KOPT-K1 (cell line): Measurements from ENCODE around the gene VSIG10.
"Not testable (repeated sequence)": the region's sequence is repeated elsewhere in the genome, so short reads cannot be mapped to it uniquely, and the experiment has no call there.

Source experiments
- H3K27ac ChIP-seq: fragments of 200-600 bp; sonication (generic); 2 replicates; pipeline ENCODE4 v1.5.1; 2016; ENCODE audit warnings: antibody characterized with exemption, mild to moderate bottlenecking, low read depth, low read length; ENCODE audit not compliant: poor library complexity, severe bottlenecking
- H3K36me3 ChIP-seq: fragments of 200-600 bp; sonication (generic); 2 replicates; pipeline ENCODE4 v1.5.1; 2017; ENCODE audit warnings: antibody characterized with exemption, mild to moderate bottlenecking, low read length, moderate library complexity; ENCODE audit not compliant: insufficient read depth
- H3K9me3 ChIP-seq: fragments of 200-600 bp; sonication (generic); 2 replicates; pipeline ENCODE4 v1.5.1; 2017; ENCODE audit warnings: antibody characterized with exemption, low read length, mild to moderate bottlenecking; ENCODE audit not compliant: insufficient read depth, poor library complexity, severe bottlenecking

The VSIG10 gene

DNA sequence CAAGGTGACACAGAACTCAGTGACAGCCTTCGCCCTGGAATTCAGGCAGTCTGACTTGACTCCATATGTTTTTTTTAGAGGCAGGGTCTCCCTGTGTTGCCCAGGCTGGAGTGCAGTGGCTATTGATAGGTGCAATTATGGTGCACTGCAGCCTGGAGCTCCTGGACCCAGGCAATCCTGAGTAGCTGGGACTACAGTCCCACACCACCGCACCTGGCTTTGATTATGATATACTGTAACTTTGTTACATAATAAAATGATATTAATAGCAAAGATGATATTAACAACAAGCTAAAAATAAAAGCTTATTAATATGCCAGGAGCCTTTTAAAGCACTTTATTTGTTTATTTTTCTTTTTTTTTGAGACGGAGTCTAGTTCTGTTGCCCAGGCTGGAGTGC lies 9.8 kb downstream of the VSIG10 start:
- no peaks in the 10 kb centered on the region for H3K36me3 ChIP-seq
- H3K9me3 ChIP-seq, result no peaks in the 10 kb centered on the region
- H3K27ac ChIP-seq, result no peak overlapping the region

DNA sequence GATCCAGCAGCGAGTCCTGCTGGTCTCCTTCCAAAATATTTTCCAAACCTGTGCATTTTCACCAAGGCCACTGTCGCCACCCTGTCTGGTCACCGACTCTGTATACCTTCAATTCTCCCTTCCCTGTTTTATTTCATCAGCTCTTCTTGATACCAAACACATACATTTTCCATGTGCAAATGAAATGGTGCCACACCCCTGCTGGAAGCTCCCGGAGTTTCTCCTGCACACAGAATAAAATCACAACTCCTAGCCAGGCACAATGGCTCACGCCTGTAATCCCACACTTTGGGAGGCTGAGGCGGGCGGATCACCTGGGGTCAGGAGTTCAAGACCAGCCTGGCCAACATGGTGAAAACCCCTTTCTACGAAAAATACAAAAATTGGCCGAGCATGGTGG lies 14.0 kb downstream of the VSIG10 start:
- H3K9me3 ChIP-seq, result no peaks in the 10 kb centered on the region
- H3K27ac ChIP-seq, result no peak overlapping the region
- no peaks in the 10 kb centered on the region for H3K36me3 ChIP-seq

- H3K9me3 ChIP-seq, result no peaks in the 10 kb centered on the region
- no peaks in the 10 kb centered on the region for H3K36me3 ChIP-seq
- no peak overlapping the region for H3K27ac ChIP-seq
Measured at GRCh38 chr12:118082161-118082560, 21.6 kb downstream of the VSIG10 start.

DNA sequence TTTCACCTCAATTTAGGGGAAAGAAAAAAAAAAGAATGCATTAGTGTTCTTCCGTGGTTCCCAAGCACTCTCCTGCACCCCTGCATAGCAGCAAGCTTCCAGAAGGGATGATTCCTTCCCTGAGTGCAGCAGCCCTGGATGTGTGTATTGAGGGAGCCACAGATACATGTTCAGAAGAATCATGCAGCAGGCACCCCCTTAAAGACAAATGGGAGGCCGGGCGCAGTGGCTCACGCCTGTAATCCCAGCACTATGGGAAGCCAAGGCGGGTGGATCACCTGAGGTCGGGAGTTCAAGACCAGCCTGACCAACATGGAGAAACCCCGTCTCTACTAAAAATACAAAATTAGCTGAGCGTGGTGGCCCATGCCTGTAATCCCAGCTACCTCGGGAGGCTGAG lies 22.3 kb downstream of the VSIG10 start:
- H3K36me3 ChIP-seq, H3K27ac ChIP-seq, H3K9me3 ChIP-seq: not testable (repeated sequence)

DNA sequence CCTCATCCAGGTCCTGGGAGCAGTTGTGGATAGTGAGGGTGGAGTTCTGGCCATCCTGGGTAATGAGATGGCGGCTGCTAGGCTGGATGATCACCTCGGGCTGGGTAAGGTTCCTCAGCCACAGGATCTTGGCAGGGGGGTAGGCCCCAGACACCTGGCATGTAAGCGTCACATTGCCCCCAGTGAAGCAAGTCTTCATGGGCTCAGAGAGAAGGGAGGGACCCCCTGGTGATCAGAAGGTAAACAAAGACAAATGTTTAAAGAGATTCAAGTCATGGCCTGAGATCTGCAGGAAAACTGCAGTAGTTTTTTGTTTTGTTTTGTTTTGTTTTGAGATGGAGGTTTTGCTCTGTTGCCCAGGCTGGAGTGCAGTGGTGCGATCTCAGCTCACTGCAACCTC lies 30.0 kb downstream of the VSIG10 start:
- H3K9me3 ChIP-seq, result no peaks in the 10 kb centered on the region
- H3K36me3 ChIP-seq, result no peaks in the 10 kb centered on the region
- no peak overlapping the region for H3K27ac ChIP-seq

GRCh38 chr12:118070650-118071049 lies 33.2 kb downstream of the VSIG10 start:
- H3K27ac ChIP-seq, result no peak overlapping the region
- no peaks in the 10 kb centered on the region for H3K36me3 ChIP-seq
- no peaks in the 10 kb centered on the region for H3K9me3 ChIP-seq

GRCh38 chr12:118068445-118068844 lies 35.4 kb downstream of the VSIG10 start:
- no peaks in the 10 kb centered on the region for H3K36me3 ChIP-seq
- no peak overlapping the region for H3K27ac ChIP-seq
- H3K9me3 ChIP-seq, result no peaks in the 10 kb centered on the region

GRCh38 chr12:118065380-118065779 lies 38.4 kb downstream of the VSIG10 start:
- peak overlapping the region; percentile 20 for H3K27ac ChIP-seq
- H3K9me3 ChIP-seq, result no peaks in the 10 kb centered on the region
- no peaks in the 10 kb centered on the region for H3K36me3 ChIP-seq

GRCh38 chr12:118064608-118065007 lies 39.2 kb downstream of the VSIG10 start:
- no peaks in the 10 kb centered on the region for H3K36me3 ChIP-seq
- H3K27ac ChIP-seq, result peak overlapping the region; percentile 20
- H3K9me3 ChIP-seq, result no peaks in the 10 kb centered on the region

- Histone ChIP-seq H3K27ac (no peak overlapping the region), H3K36me3 (no peaks in the 10 kb centered on the region)
Measured at GRCh38 chr12:118063576-118064391, 40.0 kb downstream of the VSIG10 start.

DNA sequence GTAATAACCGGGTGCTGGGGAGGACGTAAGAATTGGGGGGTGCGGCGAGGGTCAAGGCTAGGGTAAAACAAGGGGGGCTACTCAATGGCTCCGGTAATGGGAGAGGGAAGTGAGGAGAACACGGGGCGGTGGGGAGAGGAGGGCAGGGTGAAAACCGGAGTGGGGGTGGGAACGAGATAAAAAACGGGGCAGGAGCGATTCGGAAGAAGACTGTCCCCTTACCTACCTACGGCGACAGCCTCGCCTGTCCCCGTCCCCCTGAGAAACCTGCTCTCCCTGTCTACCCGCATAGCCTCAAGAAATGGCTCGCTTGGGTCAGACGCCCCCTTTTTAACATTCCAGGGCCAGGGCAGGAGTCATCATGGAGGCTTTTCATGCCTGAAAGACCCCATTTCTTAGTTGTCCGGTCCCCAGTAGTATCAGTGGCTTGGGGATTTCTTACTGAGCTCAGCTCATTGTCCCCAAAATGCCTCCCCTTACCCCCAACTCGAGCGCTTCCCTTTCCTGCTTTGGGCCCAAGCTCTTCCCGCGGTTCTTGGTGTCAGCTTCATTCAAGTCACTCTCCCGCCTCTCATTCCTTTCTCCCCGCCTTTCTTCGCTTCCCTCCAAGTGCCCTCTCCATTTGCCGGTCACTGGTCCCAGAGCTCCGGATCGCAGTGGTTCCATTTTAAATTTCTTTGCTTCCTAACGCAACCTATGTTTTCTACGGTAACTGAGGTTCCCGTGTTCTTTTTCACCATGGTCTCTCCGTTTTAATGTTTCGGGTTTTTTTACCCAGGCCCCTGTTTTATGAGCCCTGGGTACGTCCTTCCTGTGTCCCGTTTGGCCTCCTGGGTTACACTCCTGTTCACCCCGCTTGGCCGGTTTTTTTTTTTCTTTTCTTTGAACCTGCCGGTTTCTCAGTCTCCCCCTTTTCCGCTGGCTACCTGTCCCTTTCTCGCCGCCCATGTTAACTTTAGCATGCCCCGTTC lies 41.7 kb downstream of the VSIG10 start:
- no peaks in the 10 kb centered on the region for H3K9me3 ChIP-seq
- no peaks in the 10 kb centered on the region for H3K36me3 ChIP-seq
- H3K27ac ChIP-seq, result peak overlapping the region; percentile 88

More at GRCh38 chr12:118063576-118064391, 40.0 kb downstream of the VSIG10 start:
- no peaks in the 10 kb centered on the region for H3K9me3 ChIP-seq

DNA sequence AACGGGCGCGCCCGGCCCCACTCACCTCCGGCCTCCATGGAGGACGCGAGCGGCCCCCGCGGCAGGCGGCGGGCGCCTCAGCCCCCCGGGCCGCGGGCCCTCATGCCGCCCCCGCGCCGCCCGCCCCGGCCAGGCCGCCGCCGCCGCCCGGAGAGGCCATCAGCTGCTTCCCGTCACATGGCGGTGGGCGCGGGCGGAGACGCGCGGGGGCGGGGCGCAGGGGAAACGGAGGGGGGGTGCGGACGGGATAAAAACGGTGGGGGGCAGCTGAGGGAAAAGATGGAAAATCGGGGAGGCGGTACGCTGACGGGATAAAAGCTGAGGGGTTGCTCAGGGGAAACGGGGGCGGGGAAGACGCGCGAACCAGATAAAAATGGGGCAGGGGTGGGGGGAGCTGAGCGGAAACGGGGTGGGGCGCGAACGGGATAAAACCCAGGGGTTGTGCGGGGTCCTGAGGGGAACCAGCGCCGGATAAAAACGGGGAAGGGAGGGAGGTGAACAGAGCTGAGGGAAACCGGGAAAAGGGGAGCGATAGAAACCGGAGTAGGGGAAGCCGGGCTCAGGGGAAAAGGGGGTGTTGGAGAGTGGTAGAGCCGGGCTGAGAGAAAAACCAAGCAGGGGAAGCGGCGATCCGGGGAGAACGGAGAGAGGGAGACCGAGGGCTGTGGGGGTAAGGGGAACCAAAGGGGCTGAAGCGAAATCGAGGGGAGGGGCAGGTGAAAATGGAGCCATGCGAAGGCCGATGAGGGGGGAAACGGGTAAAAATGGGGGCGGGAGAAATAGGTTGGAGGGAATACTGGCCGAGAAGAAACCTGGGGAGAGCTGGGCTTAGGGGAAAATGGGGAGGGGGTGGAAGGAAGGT lies 42.6 kb downstream of the VSIG10 start, which contains the start of gene WSB2:
TSS of gene WSB2 (minus strand) at position 169 of the 862 bp plus-strand sequence. CDS start at position 38, 131 bp downstream.
- Histone ChIP-seq H3K27ac (peak within 1 kb of the TSS; percentile 88), H3K9me3 (no peaks in the 10 kb centered on the region), H3K36me3 (no peaks in the 10 kb centered on the region)

DNA sequence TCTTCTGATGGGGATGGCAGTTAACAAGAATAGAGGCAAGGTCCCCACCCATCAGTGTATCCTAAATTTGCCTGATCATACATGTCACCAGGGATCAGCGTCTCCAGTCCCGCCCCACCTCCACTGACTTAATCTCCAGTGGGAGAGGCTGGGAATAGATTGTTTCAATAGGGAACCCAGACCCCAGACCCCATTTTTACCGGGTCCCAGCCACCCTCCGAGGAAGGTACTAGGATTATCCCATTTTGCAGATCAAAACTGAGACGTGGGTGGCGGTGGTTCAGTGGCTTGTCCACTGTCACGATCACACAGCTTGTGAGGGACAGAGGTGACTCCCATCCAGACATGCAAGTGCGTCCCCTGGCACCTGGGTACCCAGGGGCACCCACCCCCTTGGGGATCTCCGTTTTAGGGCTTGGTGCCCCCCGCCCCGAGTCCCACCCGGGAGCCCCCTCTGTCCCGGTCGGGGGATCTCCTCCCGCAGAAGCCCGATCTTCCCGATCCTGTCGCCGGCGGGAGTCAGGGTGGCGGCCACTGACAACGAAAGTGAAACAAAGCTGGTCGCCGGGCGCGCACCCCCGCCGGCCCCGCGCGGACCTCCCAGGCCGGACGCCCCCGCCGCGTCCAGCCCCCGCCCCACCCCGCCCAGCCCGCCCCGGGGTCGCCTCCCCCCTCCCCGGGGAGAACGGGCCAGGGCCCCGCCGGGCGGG lies 43.4 kb downstream of the VSIG10 start:
- H3K9me3 ChIP-seq, result no peaks in the 10 kb centered on the region
- no peaks in the 10 kb centered on the region for H3K36me3 ChIP-seq
- H3K27ac ChIP-seq, result peak overlapping the region; percentile 51
